ENCODE measurements around the gene CSF1R. TPM values are rescaled to one million over a fixed set of nuclear protein-coding genes. Genes with fewer than 3 reads are reported as not detected.

Gene CSF1R
- polyA plus RNA-seq, 5 donors, result 21.7 to 24.9 (median 23.5) TPM

- no peak for DNase-seq
Measured at GRCh38 chr5:150026682-150027172, 59.6 kb downstream of the CSF1R start.

GRCh38 chr5:150024346-150024984 is 61.9 kb downstream of the CSF1R start:
- DNase-seq, result no peak

GRCh38 chr5:150023136-150023535 is 63.2 kb downstream of the CSF1R start:
- no peak for DNase-seq

DNA sequence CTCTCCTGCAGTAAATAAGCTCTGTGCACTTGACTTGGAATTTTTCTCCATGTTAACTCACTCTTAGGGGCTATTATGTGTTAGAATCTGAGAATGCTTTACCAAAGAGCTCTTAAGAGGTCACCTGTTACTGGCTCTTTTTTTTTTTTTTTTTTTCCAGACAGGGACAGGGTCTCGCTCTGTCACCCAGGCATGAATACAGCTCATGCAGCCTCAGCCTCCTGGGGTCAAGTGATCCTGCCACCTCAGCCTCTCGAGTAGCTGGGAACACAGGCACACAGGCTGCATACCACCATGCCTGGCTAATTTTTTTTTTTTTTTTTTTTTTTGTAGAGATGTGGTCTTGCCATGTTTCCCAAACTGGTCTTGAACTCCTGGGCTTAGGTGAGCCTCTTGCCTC is 63.7 kb downstream of the CSF1R start:
- no peak for DNase-seq

GRCh38 chr5:150022158-150022531 is 64.2 kb downstream of the CSF1R start:
- DNase-seq, result no peak

DNA sequence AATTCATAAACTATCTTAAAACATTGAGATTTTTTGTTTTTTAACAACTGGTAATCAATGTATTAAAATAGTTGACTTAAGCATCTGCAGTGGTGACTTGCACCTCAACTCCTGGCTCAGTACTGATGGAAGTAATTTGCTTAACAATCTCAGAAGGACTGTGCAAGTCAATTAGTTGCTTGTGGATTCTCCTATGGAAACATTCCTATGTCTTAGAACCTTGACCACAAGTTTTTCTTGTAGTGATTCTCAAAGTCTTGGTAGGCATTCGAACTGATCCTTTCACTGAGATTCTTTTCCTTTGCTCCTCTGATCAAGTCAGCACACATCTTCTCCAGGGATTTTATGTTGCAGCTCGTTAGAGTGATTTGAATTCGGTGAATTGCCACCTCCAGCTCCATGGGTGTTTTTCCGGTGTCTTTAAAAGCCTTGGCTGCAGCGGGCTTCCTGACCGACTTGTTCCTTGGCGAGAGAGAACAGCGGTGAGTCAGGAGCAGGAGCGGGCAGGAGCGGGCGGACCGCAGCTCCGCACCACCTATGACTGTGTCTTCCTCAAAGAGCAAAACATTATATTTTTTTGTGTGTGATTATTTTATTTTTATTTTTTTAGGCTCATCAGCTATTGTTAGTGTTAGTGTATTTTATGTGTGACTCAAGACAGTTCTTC is 64.7 kb downstream of the CSF1R start:
- no peak for DNase-seq

DNA sequence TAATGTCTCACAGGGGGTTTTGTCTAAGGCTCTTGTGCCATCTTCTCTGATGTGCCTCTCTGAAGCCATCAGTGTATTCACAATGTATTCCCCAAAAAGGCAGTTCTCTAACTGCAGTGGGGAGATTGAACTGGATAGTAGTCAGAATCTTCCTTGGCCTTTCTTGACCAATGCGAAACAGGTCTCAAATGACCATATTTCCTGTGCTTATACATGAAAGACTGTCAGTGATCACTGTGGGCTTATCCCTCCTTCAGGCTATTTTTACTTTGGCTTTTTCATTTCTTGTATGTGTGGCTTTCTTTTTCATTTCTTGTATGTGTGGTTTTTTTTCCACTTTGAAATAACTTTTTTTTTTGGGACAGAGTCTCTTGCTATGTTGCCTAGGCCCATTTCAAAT is 66.1 kb downstream of the CSF1R start:
- DNase-seq, result no peak

- no peak for DNase-seq
Measured at GRCh38 chr5:150017226-150018005, 68.9 kb downstream of the CSF1R start.

DNA sequence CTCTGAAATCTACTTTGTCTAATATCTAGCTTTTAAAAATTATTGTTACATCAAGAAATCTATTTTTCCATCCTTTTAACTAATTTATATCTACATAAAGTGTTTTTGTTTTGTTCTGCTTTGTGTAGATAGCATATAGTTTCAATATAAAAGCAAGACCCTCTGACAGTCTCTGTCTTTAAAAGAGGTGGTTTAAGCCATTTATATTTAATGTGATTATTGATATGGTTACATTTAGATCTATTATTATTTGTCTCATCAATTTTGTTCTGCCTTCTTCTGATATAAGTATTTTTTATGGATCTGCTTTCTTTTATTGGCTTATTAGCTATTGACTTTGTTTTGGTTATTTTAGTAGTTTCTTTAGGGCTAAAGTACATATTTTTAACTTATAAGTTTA is 69.8 kb downstream of the CSF1R start:
- DNase-seq, result no peak

DNA sequence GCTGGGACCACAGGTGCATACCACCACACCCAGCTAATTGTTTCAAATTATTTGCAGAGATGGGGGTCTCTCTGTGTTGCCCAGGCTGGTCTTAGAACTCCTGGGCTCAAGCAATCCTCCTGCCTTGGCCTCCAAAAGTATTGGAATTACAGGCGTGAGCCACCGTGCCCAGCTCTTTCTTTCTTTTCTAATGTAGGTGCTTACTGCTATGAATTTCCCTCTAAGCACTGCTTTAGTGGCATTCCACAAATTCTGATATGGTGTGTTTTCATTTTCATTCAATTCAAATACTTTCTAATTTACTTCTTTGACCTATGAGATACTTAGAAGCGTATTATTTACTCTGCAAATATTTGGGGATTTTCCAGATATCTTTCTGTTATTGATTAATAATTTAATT is 70.9 kb downstream of the CSF1R start:
- DNase-seq, result no peak

DNA sequence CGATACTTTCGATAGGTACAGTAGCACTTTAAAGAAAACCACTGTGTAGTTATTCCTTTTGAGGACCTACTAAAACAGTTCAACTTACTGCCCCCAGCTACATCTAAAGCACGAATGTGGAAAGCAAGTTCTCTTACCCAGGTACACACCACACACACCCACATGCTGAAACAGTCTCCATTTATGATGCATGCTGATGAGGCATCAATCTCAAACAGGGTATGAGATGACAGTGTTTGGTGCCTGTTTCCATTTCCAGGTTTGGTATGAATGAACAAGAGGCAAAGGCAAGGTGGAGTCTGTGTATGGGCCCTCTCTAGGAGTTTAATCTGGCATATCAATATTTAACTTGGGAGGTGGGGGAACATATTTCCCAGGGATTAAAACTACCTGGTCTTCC is 71.9 kb downstream of the CSF1R start:
- DNase-seq, result no peak

- no peak for DNase-seq
Measured at GRCh38 chr5:150013931-150014330, 72.4 kb downstream of the CSF1R start.

DNA sequence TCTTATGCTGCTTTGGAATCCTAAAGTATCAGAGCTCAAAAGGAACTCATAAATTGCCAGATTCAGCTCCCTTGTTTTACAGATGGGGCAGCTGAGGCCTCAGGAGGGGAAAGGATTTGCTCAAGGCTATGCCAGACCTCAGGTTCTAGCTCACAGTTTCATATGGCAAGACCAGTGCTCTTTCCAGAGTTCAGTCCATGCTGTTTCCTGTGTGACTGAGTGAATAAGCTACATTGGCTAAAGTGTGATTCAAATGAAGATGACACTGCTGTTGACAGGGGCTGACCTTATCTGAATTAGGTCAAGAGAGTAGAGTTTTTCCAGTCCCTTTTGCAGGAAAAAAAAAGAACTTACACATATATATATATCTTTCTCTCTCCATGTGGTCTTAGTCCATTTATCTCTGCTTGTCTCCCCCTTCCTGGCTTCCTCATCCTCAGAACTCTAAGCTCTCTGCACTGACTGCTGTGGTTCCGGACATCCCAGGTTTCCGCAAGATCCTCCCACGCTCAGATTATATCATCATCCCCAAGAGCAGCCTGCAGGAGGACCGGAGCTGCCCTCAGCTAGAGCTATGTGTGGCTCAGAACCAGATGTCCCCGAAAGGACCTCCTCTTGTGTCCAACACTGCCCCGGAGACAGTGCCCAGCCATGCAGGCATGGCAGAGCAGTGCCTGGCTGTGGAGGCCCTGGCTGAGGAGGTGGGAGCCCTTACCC is 76.5 kb downstream of the CSF1R start:
- DNase-seq, result no peak

GRCh38 chr5:150007050-150007449 is 79.3 kb downstream of the CSF1R start:
- no peak for DNase-seq

DNA sequence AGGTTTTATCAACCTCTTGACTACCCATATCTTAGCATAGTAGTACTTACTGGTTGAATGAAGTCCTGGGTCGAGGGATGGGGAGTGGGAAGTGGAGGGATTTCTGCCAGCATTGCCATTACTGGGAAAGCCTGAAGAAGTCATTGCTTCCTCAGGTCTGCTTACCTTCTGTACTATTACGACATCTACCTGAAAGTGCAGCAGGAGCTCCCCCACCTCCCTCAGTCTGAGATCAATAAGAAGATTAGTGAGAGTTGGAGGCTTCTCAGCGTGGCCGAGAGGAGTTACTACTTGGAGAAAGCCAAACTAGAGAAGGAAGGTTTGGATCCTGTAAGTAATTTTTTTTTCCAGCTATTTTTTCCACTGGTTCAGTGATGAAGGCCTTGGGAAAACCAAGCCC is 80.0 kb downstream of the CSF1R start:
- DNase-seq, result no peak

Other genes starting within 250 kb of the CSF1R start
- under 1 TPM; 0.14 to 0.30 (median 0.20) TPM for gene PDE6A, start 141.8 kb downstream of the CSF1R start, polyA plus RNA-seq (ENCODE audit: insufficient read depth in 1 of 5, insufficient read length in 5 of 5, low replicate concordance in 1 of 5)
- 10 to 100 TPM; 13.4 to 26.0 (median 20.6) TPM for gene SLC26A2, start 125.8 kb downstream of the CSF1R start, polyA plus RNA-seq (ENCODE audit: insufficient read depth in 1 of 5, insufficient read length in 5 of 5, low replicate concordance in 1 of 5)
- gene TIGD6, start 85.9 kb downstream of the CSF1R start, polyA plus RNA-seq (ENCODE audit: insufficient read depth in 1 of 5, insufficient read length in 5 of 5, low replicate concordance in 1 of 5), result 1 to 10 TPM; 3.8 to 5.2 (median 4.4) TPM
- 10 to 100 TPM; 32.9 to 47.0 (median 40.3) TPM for gene HMGXB3, start 85.8 kb downstream of the CSF1R start, polyA plus RNA-seq (ENCODE audit: insufficient read depth in 1 of 5, insufficient read length in 5 of 5, low replicate concordance in 1 of 5)
- gene PDGFRB, start 69.3 kb upstream of the CSF1R start, polyA plus RNA-seq (ENCODE audit: insufficient read depth in 1 of 5, insufficient read length in 5 of 5, low replicate concordance in 1 of 5), result 100 to 1,000 TPM; 174 to 216 (median 185) TPM
- under 1 TPM; 0.13 to 0.66 (median 0.39) TPM for gene CDX1, start 80.2 kb upstream of the CSF1R start, polyA plus RNA-seq (ENCODE audit: insufficient read depth in 1 of 5, insufficient read length in 5 of 5, low replicate concordance in 1 of 5)
- under 1 TPM in 2 of 5 donors, not detected in 3; 0.04 to 0.05 TPM for gene SLC6A7, start 103.5 kb upstream of the CSF1R start, polyA plus RNA-seq (ENCODE audit: insufficient read depth in 1 of 5, insufficient read length in 5 of 5, low replicate concordance in 1 of 5)
- gene CAMK2A, start 203.2 kb upstream of the CSF1R start, polyA plus RNA-seq (ENCODE audit: insufficient read depth in 1 of 5, insufficient read length in 5 of 5, low replicate concordance in 1 of 5), result 1 to 10 TPM; 3.2 to 8.3 (median 5.8) TPM
- gene ARSI, start 216.4 kb upstream of the CSF1R start, polyA plus RNA-seq (ENCODE audit: insufficient read depth in 1 of 5, insufficient read length in 5 of 5, low replicate concordance in 1 of 5), result 10 to 100 TPM; 18.2 to 31.9 (median 23.4) TPM

All from right lung (tissue), 5 donors.